Peyer's patch (tissue), 4 donors: ENCODE data around the gene PGLYRP2.

ENCODE experiments used
- POLR2A ChIP-seq, 2 donors: fragments of 450-650 bp; IDR thresholded peaks; one replicate each; pipeline ENCODE4 v1.5.1; 2017; ENCODE audit warnings: antibody characterized with exemption in 2 of 2, mild to moderate bottlenecking in 2 of 2, moderate library complexity in 2 of 2
- TF ChIP-seq, protein P1 (sequence below), 6 experiments: fragments of 450-650 bp in 4 of 6; fragments of 200-600 bp in 2 of 6; sonication (generic) in 1 of 6; IDR thresholded peaks; one replicate each; pipeline ENCODE4 v1.5.1; 2017 to 2019; ENCODE audit warnings: antibody characterized with exemption in 6 of 6, mild to moderate bottlenecking in 3 of 6, moderate library complexity in 1 of 6

DNA sequence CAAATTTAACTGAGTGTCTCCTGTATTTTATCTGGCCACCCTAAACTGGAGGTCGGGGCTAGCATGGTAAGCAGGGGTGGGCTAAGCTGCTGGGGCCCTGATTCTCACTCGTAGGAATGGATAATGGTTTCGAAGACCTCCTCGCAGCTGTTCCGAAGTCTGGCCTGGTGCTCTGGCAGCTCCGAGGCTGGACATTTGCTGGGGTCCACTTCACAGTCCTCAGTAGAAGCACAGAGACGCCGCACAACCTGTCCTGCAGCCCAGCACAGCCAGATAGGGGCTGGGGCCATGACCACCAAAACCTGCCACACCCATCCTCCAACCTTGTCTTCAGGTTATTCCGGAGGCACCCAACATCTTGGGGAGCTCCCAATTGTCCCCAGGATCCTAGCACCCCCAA is 23.3 kb downstream of the PGLYRP2 start:
- TF ChIP-seq, protein P1, sequence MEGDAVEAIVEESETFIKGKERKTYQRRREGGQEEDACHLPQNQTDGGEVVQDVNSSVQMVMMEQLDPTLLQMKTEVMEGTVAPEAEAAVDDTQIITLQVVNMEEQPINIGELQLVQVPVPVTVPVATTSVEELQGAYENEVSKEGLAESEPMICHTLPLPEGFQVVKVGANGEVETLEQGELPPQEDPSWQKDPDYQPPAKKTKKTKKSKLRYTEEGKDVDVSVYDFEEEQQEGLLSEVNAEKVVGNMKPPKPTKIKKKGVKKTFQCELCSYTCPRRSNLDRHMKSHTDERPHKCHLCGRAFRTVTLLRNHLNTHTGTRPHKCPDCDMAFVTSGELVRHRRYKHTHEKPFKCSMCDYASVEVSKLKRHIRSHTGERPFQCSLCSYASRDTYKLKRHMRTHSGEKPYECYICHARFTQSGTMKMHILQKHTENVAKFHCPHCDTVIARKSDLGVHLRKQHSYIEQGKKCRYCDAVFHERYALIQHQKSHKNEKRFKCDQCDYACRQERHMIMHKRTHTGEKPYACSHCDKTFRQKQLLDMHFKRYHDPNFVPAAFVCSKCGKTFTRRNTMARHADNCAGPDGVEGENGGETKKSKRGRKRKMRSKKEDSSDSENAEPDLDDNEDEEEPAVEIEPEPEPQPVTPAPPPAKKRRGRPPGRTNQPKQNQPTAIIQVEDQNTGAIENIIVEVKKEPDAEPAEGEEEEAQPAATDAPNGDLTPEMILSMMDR (IDR thresholded peaks at IDR 0.05), result no peak
- TF ChIP-seq POLR2A (IDR thresholded peaks at IDR 0.05), result no peak
